Thymus (tissue), 11 donors: ENCODE results near the gene LRR1. TPM values are rescaled to one million over a fixed set of nuclear protein-coding genes. Genes with fewer than 3 reads are reported as not detected.

ENCODE experiments used
- DNase-seq, 9 donors: peaks; one replicate each; pipeline ENCODE4 v3.0.0-alpha.2; 2013; ENCODE audit warnings: low spot score in 9 of 9, low read depth in 6 of 9, missing footprints in 1 of 9
- H3K27ac ChIP-seq, 2 donors: one replicate each; pipeline ENCODE4 v1.5.1; 2013; ENCODE audit warnings: control low read depth in 1 of 2, low read depth in 1 of 2, low read length in 1 of 2, mild to moderate bottlenecking in 1 of 2, moderate library complexity in 1 of 2
- H3K27me3 ChIP-seq, 2 donors: one replicate each; pipeline ENCODE4 v1.5.1; 2013; ENCODE audit warnings: low read length in 1 of 2; ENCODE audit not compliant: control insufficient read depth in 2 of 2, insufficient read depth in 1 of 2
- H3K36me3 ChIP-seq, 2 donors: one replicate each; pipeline ENCODE4 v1.5.1; 2013; ENCODE audit warnings: low read length in 1 of 2, mild to moderate bottlenecking in 1 of 2, moderate library complexity in 1 of 2; ENCODE audit not compliant: control insufficient read depth in 2 of 2, insufficient read depth in 2 of 2
- H3K4me1 ChIP-seq, 2 donors: one replicate each; pipeline ENCODE4 v1.5.1; 2013; ENCODE audit warnings: low read length in 2 of 2; ENCODE audit not compliant: control insufficient read depth in 2 of 2, insufficient read depth in 2 of 2
- H3K4me3 ChIP-seq, 2 donors: one replicate each; pipeline ENCODE4 v1.5.1; 2013; ENCODE audit warnings: low read length in 2 of 2, control low read depth in 1 of 2, mild to moderate bottlenecking in 1 of 2
- H3K9me3 ChIP-seq, 2 donors: one replicate each; pipeline ENCODE4 v1.5.1; 2013; ENCODE audit warnings: low read length in 1 of 2, mild to moderate bottlenecking in 1 of 2; ENCODE audit not compliant: control insufficient read depth in 2 of 2, insufficient read depth in 1 of 2
- WGBS: extraction: QIAGEN DNeasy Blood & Tissue Kit; methylation state at CpG from one replicate; pipeline ENCODE4 v1.1.7; 2013; 5-methylcytosine and 5-hydroxymethylcytosine counted together
- polyA plus RNA-seq: library from polyadenylated mRNA; stranded (reverse); fragments of 200-250 nt; gene quantifications from one replicate; pipeline ENCODE4 v1.2.3, GENCODE V29; 2013
- total RNA-seq: library from RNA; stranded (reverse); fragments of 120-200 nt; gene quantifications from one replicate; pipeline ENCODE4 v1.2.4, GENCODE V29; 2013
- donor health status: healthy.

LRR1 gene
- total and polyA plus RNA-seq, 2 donors, result 17.0 to 46.1 TPM

DNA sequence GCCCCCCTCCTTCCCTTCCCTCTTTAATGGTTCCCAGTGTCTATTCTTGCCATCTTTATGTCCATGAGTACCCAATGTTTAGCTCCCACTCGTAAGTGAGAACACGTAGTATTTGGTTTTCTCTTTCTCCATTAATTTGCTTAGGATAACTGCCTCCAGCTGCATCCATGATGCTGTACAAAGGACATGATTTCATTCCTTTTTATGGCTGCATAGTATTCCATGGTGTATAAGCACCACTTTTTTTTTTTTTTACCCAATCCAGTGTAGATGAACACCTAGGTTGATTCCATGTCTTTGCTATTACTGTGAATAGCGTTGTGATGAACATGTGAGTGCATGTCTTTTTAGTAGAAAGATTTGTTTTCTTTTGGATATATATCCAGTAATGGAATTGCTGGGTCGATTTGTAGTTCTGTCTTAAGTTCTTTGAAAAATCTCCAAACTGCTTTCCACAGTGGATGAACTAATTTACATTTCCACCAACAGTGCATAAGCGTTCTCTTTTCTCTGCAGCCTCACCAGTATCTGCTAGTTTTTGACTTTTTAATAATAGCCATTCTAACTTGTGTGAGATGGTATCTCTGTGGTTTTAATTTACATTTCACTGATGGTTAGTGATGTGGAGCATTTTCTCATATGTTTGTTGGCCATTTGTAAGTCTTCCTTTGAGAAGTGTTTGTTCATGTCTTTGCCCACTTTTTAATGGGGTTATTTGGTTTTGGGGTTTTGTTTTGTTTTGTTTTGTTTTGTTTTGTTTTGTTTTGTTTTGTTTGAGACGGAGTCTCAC lies 38.6 kb upstream of the LRR1 start:
- H3K36me3 ChIP-seq, result no peaks in the 10 kb centered on the region
- no peak overlapping the region for H3K4me3 ChIP-seq
- H3K9me3 ChIP-seq, result no peaks in the 10 kb centered on the region
- DNase-seq, result no peak
- no peak overlapping the region for H3K27ac ChIP-seq
- no peaks in the 10 kb centered on the region for H3K4me1 ChIP-seq
- WGBS, result 94% methylated on average over 6 of the region's 6 CpGs
- H3K27me3 ChIP-seq, result no peaks in the 10 kb centered on the region

DNA sequence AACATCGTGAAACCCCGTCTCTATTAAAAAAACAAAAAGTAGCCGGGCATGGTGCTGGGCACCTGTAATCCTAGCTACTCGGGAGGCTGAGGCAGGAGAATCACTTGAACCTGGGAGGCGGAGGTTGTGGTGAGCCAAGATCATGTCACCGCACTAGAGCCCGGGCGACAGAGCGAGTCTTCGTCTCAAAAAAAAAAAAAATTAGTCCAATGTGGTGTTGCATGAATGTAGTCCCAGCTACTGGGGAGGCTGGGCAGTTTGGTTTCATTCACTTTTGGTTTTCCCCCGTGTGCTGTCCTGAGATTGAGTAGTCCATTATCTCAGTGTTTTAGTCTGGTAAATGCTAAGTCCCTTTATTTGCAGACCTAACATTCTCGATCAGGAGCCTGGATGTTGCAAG lies 32.0 kb upstream of the LRR1 start:
- peaks cover 1 to 2% of the 10 kb centered on the region in 2 donors for H3K9me3 ChIP-seq
- H3K27me3 ChIP-seq, result no peaks in the 10 kb centered on the region
- 97% methylated on average over 12 of the region's 12 CpGs for WGBS
- H3K27ac ChIP-seq, result no peak overlapping the region
- no peak overlapping the region for H3K4me3 ChIP-seq
- H3K4me1 ChIP-seq, result no peaks in the 10 kb centered on the region
- no peaks in the 10 kb centered on the region for H3K36me3 ChIP-seq
- DNase-seq, result no peak

DNA sequence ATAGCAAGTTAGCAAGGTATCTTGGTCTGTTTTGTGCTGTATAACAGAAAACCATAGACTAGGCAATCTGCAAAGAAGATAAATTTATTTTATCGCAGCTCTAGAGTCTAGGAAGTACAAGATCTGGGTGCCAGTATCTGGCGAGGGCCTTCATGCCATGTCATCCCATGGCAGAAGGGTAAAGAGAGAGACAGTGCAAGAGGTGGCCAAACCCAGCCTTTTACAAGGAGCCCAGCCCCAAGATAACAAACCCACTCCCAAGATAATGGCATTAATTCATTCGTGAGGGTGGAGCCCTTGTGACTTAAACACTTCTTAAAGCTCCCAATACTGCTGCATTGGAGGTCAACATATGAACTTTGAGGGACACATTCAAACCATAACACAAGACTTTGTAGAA lies 29.5 kb upstream of the LRR1 start:
- 96% methylated on average over 3 of the region's 3 CpGs for WGBS
- Histone ChIP-seq H3K27ac (no peak overlapping the region), H3K4me3 (no peak overlapping the region), H3K4me1 (no peaks in the 10 kb centered on the region), H3K27me3 (no peaks in the 10 kb centered on the region), H3K9me3 (peaks cover 1 to 2% of the 10 kb centered on the region in 2 donors), H3K36me3 (peaks cover 0 to under 1% of the 10 kb centered on the region in 2 donors)
- DNase-seq, result no peak

DNA sequence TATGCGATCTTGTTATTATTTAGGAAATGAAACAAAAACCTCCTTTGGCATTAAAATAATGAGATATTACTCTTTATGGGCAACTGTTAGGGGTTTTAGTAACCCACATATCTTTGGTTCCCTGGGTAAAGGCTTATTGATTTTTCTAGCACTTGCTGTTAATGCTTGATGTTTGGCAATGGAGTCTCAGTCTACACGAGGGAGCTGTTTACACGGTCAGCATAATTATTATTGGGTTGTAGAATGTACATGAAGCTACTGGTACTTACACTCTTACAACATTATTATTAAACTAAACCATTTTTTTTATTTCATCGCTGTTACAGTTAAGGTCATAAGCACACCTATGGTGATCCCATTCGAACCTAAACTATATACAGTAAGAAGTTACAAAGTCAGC lies 24.7 kb upstream of the LRR1 start:
- Histone ChIP-seq H3K4me3 (no peak overlapping the region), H3K27me3 (no peaks in the 10 kb centered on the region), H3K36me3 (peaks cover 17 to 33% of the 10 kb centered on the region in 2 donors), H3K27ac (no peak overlapping the region), H3K9me3 (peaks cover 1 to 2% of the 10 kb centered on the region in 2 donors), H3K4me1 (no peaks in the 10 kb centered on the region)
- WGBS, result 97% methylated on average over 5 of the region's 5 CpGs
- no peak for DNase-seq

DNA sequence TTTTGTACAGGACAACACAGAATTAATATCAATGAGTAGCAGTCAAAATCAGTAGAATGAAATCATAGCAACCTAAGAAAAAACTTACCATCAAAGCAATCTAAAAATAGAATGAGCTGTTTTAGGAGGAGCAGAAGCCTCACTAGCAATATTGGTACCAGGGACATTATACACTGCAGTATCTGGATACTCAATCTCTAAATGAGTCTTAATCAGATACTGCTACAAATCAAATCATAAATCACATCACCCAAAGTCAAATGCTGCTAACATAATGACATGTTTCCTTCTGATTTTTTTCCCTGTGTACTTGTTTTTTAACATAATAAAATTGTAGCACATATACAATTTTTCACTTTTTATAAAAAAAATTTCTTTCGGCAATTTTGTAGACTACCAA lies 20.6 kb upstream of the LRR1 start:
- peaks cover 24 to 45% of the 10 kb centered on the region in 2 donors for H3K36me3 ChIP-seq
- no peak overlapping the region for H3K27ac ChIP-seq
- DNase-seq, result no peak
- peaks cover 0 to 6% of the 10 kb centered on the region in 2 donors for H3K4me1 ChIP-seq
- no peaks in the 10 kb centered on the region for H3K9me3 ChIP-seq
- no peak overlapping the region for H3K4me3 ChIP-seq
- WGBS, result 98% methylated on average over 1 of the region's 1 CpG
- H3K27me3 ChIP-seq, result no peaks in the 10 kb centered on the region

DNA sequence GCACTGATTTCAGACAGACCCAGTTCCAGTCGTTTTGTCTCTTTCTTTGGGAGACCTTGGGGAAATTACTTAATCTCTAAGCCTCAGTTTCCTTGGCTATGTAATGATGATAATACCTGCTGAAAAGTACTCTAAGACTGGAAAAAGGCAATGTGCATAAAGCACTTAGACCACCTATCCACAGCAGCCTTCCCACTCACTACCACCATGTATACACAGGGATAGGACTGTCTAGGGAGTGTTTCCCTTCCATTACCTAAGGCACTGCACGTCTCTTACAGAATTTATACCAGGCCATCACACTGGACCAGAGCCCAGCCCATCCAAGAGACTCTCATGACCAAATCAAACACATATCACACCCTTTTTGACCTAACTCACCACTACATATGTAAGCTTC lies 18.9 kb upstream of the LRR1 start:
- no peaks in the 10 kb centered on the region for H3K9me3 ChIP-seq
- 97% methylated on average over 2 of the region's 2 CpGs for WGBS

DNA sequence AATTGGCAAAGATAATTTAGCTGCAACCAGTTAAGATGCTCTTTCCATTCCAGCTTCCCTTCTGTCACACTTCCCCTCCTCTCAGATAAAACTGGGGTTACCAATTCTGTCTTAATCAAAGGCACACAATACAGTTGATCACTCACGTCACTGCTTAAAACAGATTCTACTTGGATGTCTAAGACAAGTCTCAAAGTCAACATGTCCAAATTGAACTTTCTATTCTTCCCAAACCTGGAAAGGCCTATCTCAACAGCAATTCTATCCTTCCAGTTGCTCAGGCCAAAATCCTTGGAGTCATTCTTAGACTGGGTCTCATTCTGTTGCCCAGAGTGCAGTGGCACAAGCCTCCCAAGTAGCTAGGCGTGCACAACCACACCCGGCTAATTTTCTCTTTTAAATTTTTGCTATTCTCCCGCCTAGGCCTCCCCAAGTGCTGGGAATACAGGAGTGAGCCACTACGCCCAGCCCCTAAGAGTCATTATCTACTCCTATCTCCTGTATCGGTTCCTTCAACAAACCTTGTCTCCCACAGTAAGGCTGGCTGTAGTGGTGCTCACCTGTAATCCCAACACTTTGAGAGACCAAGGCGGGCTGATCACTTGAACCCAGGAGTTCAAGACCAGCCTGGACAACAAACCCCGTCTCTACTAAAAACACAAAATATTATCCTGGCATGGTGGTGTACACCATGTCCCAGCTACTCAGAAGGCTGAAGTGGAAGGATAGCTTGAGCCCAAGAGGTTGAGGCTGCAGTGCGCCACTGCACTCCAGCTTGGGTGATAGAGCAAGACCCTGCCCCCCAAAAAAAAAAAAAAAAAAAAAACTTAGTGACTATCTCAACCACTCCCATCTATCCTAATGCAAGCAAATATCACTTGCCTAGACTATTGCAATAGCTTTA lies 17.3 kb upstream of the LRR1 start:
- no peak overlapping the region for H3K27ac ChIP-seq

More for the DNA sequence above, 18.9 kb upstream of the LRR1 start:
- no peaks in the 10 kb centered on the region for H3K27me3 ChIP-seq
- no peak for DNase-seq
- peaks cover 26 to 53% of the 10 kb centered on the region in 2 donors for H3K36me3 ChIP-seq
- H3K4me3 ChIP-seq, result no peak overlapping the region
- no peak overlapping the region for H3K27ac ChIP-seq
- peaks cover 8 to 16% of the 10 kb centered on the region in 2 donors for H3K4me1 ChIP-seq

DNA sequence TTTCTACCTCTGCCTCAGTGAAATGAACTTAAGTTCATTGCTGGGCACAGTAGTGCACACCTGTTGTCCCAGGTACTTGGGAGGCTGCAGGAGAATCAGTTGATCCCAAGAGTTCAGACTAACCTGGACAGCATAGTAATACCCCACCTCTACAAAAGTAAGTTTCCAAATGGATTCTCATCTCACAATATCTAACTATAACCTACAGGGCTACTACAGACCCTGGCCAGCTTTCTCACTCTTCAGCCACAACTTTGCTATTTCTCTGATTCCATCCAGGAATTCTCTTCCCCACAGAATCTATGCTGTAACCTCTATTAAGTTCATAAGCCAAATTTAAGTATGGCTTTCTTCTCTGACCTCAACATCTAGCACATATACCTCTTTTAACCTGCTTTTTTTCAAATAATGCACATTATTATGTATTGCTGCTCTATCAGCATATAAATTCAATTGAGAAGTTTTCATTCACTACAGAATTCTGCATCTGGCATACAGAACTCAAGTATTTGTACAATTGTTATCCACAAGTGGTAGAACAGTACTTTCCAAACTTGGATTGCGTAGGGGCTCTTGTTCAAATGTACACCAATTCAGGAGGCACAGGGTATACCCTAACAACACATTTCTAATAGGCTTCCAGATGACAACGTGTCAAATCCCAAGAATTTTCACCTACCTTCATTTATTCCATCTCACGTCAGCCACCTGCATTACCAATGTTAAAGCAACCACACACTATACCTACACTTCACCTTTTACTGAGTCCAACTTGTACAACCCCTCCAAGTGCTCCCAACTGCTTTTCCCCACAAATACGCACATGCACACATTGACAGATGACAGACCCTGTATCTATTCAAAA lies 16.4 kb upstream of the LRR1 start:
- H3K36me3 ChIP-seq, result peaks cover 18 to 32% of the 10 kb centered on the region in 2 donors
- WGBS, result 99% methylated on average over 4 of the region's 4 CpGs
- H3K9me3 ChIP-seq, result no peaks in the 10 kb centered on the region
- H3K27ac ChIP-seq, result no peak overlapping the region
- H3K4me3 ChIP-seq, result no peak overlapping the region
- H3K4me1 ChIP-seq, result peaks cover 11 to 16% of the 10 kb centered on the region in 2 donors
- no peaks in the 10 kb centered on the region for H3K27me3 ChIP-seq
- DNase-seq, result no peak

More for the DNA sequence above, 17.3 kb upstream of the LRR1 start:
- 86% methylated on average over 9 of the region's 9 CpGs for WGBS
- Histone ChIP-seq H3K4me3 (no peak overlapping the region), H3K9me3 (no peaks in the 10 kb centered on the region), H3K27me3 (no peaks in the 10 kb centered on the region), H3K4me1 (peaks cover 11 to 16% of the 10 kb centered on the region in 2 donors), H3K36me3 (peaks cover 23 to 41% of the 10 kb centered on the region in 2 donors)
- DNase-seq, result no peak
